ENCODE measurements around the gene SIPA1L2. TPM values are rescaled to one million over a fixed set of nuclear protein-coding genes. Genes with fewer than 3 reads are reported as not detected.
"Not testable (repeated sequence)": the region's sequence is repeated elsewhere in the genome, so short reads cannot be mapped to it uniquely, and the experiment has no call there.

The SIPA1L2 gene
- total RNA-seq, 6 experiments from 2014 or later: 3.7 to 22.8 (median 10.7) TPM

- peaks cover 0 to 2% (median 0%) of the 10 kb centered on the region in 4 donors for H3K4me1 ChIP-seq
- no peaks in the 10 kb centered on the region for H3K27me3 ChIP-seq
- DNase-seq (no peak), ATAC-seq (peak in 2 of 4 donors; percentile 48)
- H3K9me3 ChIP-seq: no peaks in the 10 kb centered on the region
- intact Hi-C loops (cut with DNase I): no loop called here
- H3K27ac ChIP-seq: no peak overlapping the region
- H3K4me3 ChIP-seq: no peak overlapping the region
- 51% methylated on average over 5 of the region's 5 CpGs for WGBS (ENCODE audit: insufficient coverage, low coverage, low lambda C conversion rate, missing lambda C conversion rate)
- H3K36me3 ChIP-seq: no peaks in the 10 kb centered on the region
- no peak for TF ChIP-seq POLR2A (IDR thresholded peaks at IDR 0.05)
- TF ChIP-seq CTCF (IDR thresholded peaks at IDR 0.05): no peak
Measured at GRCh38 chr1:232613752-232614381, 16.1 kb downstream of the SIPA1L2 start.

DNA sequence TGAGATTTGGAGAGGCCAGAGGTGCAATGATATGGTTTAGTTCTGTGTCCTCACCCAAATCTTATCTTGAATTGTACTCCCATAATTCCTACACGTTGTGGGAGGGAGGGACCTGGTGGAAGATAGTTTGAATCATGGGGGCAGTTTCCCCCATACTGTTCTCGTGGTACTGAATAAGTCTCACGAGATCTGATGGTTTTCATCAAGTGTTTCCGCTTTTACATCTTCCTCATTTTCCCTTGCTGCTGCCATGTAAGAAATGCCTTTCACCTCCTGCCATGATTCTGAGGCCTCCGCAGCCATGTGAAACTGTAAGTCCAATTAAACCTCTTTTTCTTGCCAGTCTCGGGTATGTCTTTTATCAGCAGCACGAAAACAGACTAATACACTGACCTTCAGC lies 17.1 kb downstream of the SIPA1L2 start:
- H3K27me3 ChIP-seq; ATAC-seq; intact Hi-C loops (cut with DNase I); H3K4me3 ChIP-seq; H3K4me1 ChIP-seq; H3K27ac ChIP-seq; H3K36me3 ChIP-seq; H3K9me3 ChIP-seq; DNase-seq: not testable (repeated sequence)
- 79% methylated on average over 6 of the region's 7 CpGs for WGBS (ENCODE audit: insufficient coverage, low coverage, low lambda C conversion rate, missing lambda C conversion rate)

- H3K27ac ChIP-seq: no peak overlapping the region
- H3K4me1 ChIP-seq: peaks cover 0 to 2% (median 0%) of the 10 kb centered on the region in 4 donors
- no peak overlapping the region for H3K4me3 ChIP-seq
- no peaks in the 10 kb centered on the region for H3K9me3 ChIP-seq
- intact Hi-C loops (cut with DNase I): no loop called here
- no CpG with 5 or more reads among the region's 7 CpGs for WGBS (ENCODE audit: insufficient coverage, low coverage, low lambda C conversion rate, missing lambda C conversion rate)
- TF ChIP-seq CTCF (IDR thresholded peaks at IDR 0.05) (no peak), POLR2A (IDR thresholded peaks at IDR 0.05) (no peak)
- H3K27me3 ChIP-seq: no peaks in the 10 kb centered on the region
- ATAC-seq (no peak), DNase-seq (no peak)
- H3K36me3 ChIP-seq: no peaks in the 10 kb centered on the region
Measured at GRCh38 chr1:232611834-232612233, 18.1 kb downstream of the SIPA1L2 start.

- 76% methylated on average over 11 of the region's 11 CpGs for WGBS (ENCODE audit: insufficient coverage, low coverage, low lambda C conversion rate, missing lambda C conversion rate)
- intact Hi-C loops (cut with DNase I); H3K27me3 ChIP-seq; H3K4me3 ChIP-seq; DNase-seq; H3K9me3 ChIP-seq; H3K4me1 ChIP-seq; H3K27ac ChIP-seq; H3K36me3 ChIP-seq: not testable (repeated sequence)
- peak in 2 of 4 donors; percentile 27 to 31 for ATAC-seq
Measured at GRCh38 chr1:232610902-232611745, 18.8 kb downstream of the SIPA1L2 start.

DNA sequence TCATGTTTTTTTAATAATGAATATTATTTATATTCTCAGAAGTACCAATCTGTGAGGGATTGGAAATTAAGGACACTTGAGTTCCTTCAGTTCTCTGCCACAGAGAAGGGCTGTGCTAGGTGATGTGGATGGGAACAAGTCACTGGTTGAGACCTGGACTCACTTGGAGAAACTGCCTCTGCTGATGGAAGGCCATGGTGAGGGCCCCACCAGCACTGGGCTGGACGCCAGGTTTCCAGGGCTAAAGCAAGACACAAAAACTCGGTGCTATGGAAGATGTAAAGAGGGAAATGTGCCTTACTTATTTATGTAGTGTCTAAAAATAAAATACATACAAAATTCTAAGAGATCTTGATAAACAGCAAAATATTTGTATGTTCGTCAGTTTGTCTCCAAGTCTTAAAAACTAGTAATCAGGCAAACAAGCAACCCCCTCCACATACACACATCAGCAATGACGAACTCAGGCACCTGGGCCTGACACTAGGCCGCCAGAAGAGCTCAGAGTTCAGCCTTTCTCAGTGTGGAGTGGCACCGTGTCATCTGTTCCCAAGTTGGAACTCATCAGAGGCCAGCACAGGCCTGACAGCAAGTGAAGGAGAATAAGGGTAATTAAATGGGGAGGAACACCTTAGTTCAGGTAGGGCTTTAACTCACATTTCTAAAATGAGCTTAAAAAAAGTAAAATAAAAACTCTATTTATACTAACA lies 19.6 kb downstream of the SIPA1L2 start:
- TF ChIP-seq POLR2A (IDR thresholded peaks at IDR 0.05) (no peak), CTCF (IDR thresholded peaks at IDR 0.05) (no peak)
- Histone ChIP-seq H3K27me3 (no peaks in the 10 kb centered on the region), H3K4me1 (peaks cover 0 to 2% (median 0%) of the 10 kb centered on the region in 4 donors), H3K4me3 (no peak overlapping the region), H3K27ac (no peak overlapping the region), H3K9me3 (no peaks in the 10 kb centered on the region), H3K36me3 (no peaks in the 10 kb centered on the region)
- intact Hi-C loops (cut with DNase I): no loop called here
- WGBS (ENCODE audit: insufficient coverage, low coverage, low lambda C conversion rate, missing lambda C conversion rate): 84% methylated on average over 4 of the region's 6 CpGs
- DNase-seq: no peak
- peak in 1 of 4 donors; percentile 30 for ATAC-seq
